A549 (cell line): ENCODE data around the gene PAXX. TPM values are rescaled to one million over a fixed set of nuclear protein-coding genes. Genes with fewer than 3 reads are reported as not detected.

Experiments
- ATAC-seq, 2 experiments: fragments of 200-7000 bp in 1 of 2; fragments of >200 bp in 1 of 2; cut with Nextera tagmentation in 1 of 2; cut with Tn5 transposase in 1 of 2; 3 replicates each; pipeline versions ENCODE4 v1.8.0 to v1.9.1; 2018 to 2020; ENCODE audit warnings: mild to moderate bottlenecking in 1 of 2, moderate library complexity in 1 of 2
- CTCF ChIA-PET: fragments of 300-600 bp; sonication (Branson Sonifier 250); formaldehyde crosslinking; extraction: SDS; loops from one replicate; lab custom pipeline; 2021; ENCODE audit warnings: antibody characterized with exemption, inconsistent platforms; lab: Yijun Ruan, JAX
- POLR2A ChIA-PET: fragments of 350-600 bp; formaldehyde crosslinking; extraction: SDS; loops from one replicate; lab custom pipeline; 2021; ENCODE audit warnings: antibody characterized with exemption, inconsistent platforms; lab: Yijun Ruan, JAX
- DNase-seq, 2 experiments: peaks; one replicate each; pipeline versions ENCODE4 v3.0.0 to v3.0.0-alpha.2; 2011 to 2016; ENCODE audit warnings: low read depth in 1 of 2, low spot score in 1 of 2
- FAIRE-seq: peaks from 2 replicates; lab custom pipeline; 2011; peaks lifted over from hg19 to GRCh38; lab: Jason Lieb, UNC
- H3K27ac ChIP-seq, 2 experiments: fragments of >200 bp; sonication (Bioruptor Twin); formaldehyde crosslinking; 3 replicates each; pipeline ENCODE4 v1.5.1; 2016 to 2017
- H3K4me1 ChIP-seq: fragments of >200 bp; sonication (Bioruptor Twin); formaldehyde crosslinking; 3 replicates; pipeline ENCODE4 v1.6.1; 2016
- H3K4me2 ChIP-seq: fragments of >200 bp; sonication (Bioruptor Twin); formaldehyde crosslinking; 3 replicates; pipeline ENCODE4 v1.6.1; 2016
- H3K4me3 ChIP-seq: fragments of >200 bp; sonication (Bioruptor Twin); formaldehyde crosslinking; 3 replicates; pipeline ENCODE4 v1.5.1; 2016
- H3K9me3 ChIP-seq: fragments of >200 bp; sonication (Bioruptor Twin); formaldehyde crosslinking; 3 replicates; pipeline ENCODE4 v1.6.1; 2016
- CBX2 ChIP-seq: fragments of 200-600 bp; sonication (generic); IDR thresholded peaks from 2 replicates; pipeline ENCODE4 v1.6.1; 2016; ENCODE audit warnings: low read depth, mild to moderate bottlenecking, borderline replicate concordance
- CBX8 ChIP-seq: fragments of 200-600 bp; sonication (generic); IDR thresholded peaks from 2 replicates; pipeline ENCODE4 v1.6.1; 2016
- CHD2 ChIP-seq: fragments of 150-350 bp; IDR thresholded peaks from 2 replicates; pipeline ENCODE4 v1.6.1; 2014; ENCODE audit warnings: low read length; ENCODE audit not compliant: partially characterized antibody
- CHD4 ChIP-seq: fragments of 200-600 bp; sonication (generic); IDR thresholded peaks from 2 replicates; pipeline ENCODE4 v1.6.1; 2016; ENCODE audit warnings: antibody characterized with exemption, mild to moderate bottlenecking, borderline replicate concordance
- ELK1 ChIP-seq: fragments of 150-350 bp; IDR thresholded peaks from 2 replicates; pipeline ENCODE4 v1.6.1; 2014; ENCODE audit warnings: low read depth, mild to moderate bottlenecking, low read length
- ESRRA ChIP-seq: fragments of 150-350 bp; IDR thresholded peaks from 2 replicates; pipeline ENCODE4 v1.6.1; 2014; ENCODE audit warnings: mild to moderate bottlenecking, low read length, borderline replicate concordance
- FOSB ChIP-seq: fragments of 250-450 bp; sonication (Bioruptor Pico); IDR thresholded peaks from 2 replicates; pipeline ENCODE4 v1.5.0; 2020; ENCODE audit warnings: mild to moderate bottlenecking, moderate library complexity
- HDAC2 ChIP-seq: fragments of 200-600 bp; sonication (generic); IDR thresholded peaks from 2 replicates; pipeline ENCODE4 v1.6.1; 2016
- HES2 ChIP-seq: fragments of >200 bp; sonication (Bioruptor Twin); formaldehyde crosslinking; IDR thresholded peaks from 2 replicates; pipeline ENCODE4 v1.6.1; 2016
- HEYL ChIP-seq: fragments of 250-450 bp; sonication (Bioruptor Pico); IDR thresholded peaks from 2 replicates; pipeline ENCODE4 v1.8.0; 2021; ENCODE audit warnings: mild to moderate bottlenecking, moderate library complexity
- HOXA7 ChIP-seq: fragments of 250-450 bp; sonication (Bioruptor Pico); IDR thresholded peaks from 2 replicates; pipeline ENCODE4 v1.5.0; 2020; ENCODE audit warnings: mild to moderate bottlenecking, moderate library complexity
- HOXB13 ChIP-seq: fragments of 250-450 bp; sonication (Bioruptor Pico); IDR thresholded peaks from 2 replicates; pipeline ENCODE4 v1.5.0; 2020; ENCODE audit warnings: low read depth, mild to moderate bottlenecking, moderate library complexity
- JUN ChIP-seq, 2 experiments: fragments of >200 bp; sonication (Bioruptor Twin); formaldehyde crosslinking; IDR thresholded peaks; 2 replicates in 1 of 2; 3 replicates in 1 of 2; pipeline ENCODE4 v1.6.1; 2016 to 2017
- KDM1A ChIP-seq: fragments of 200-600 bp; sonication (generic); IDR thresholded peaks from 2 replicates; pipeline ENCODE4 v1.6.1; 2016; ENCODE audit warnings: low read depth, mild to moderate bottlenecking
- MAZ ChIP-seq: fragments of 150-350 bp; IDR thresholded peaks from 2 replicates; pipeline ENCODE4 v1.6.1; 2014; ENCODE audit warnings: antibody characterized with exemption, low read depth, low read length, borderline replicate concordance
- NPAS2 ChIP-seq: fragments of 250-450 bp; sonication (Bioruptor Pico); IDR thresholded peaks from 2 replicates; pipeline ENCODE4 v1.8.0; 2022; ENCODE audit warnings: mild to moderate bottlenecking, moderate library complexity, borderline replicate concordance
- NR3C1 ChIP-seq: fragments of >200 bp; sonication (Bioruptor Twin); formaldehyde crosslinking; IDR thresholded peaks from 3 replicates; pipeline ENCODE4 v1.6.1; 2017
- PBX3 ChIP-seq: IDR thresholded peaks from 2 replicates; pipeline ENCODE4 v1.6.1; 2012
- POLR2A ChIP-seq: IDR thresholded peaks from 2 replicates; pipeline ENCODE4 v1.6.1; 2012; ENCODE audit warnings: mild to moderate bottlenecking, low read length
- POLR2AphosphoS2 ChIP-seq: conservative IDR thresholded peaks from 2 replicates; pipeline ENCODE4 v1.6.1; 2012; ENCODE audit warnings: low read length, improper control_type of control experiment, inconsistent platforms
- RARB ChIP-seq: fragments of 250-450 bp; sonication (Bioruptor Pico); IDR thresholded peaks from 2 replicates; pipeline ENCODE4 v1.8.0; 2021; ENCODE audit warnings: mild to moderate bottlenecking, moderate library complexity
- SMC3 ChIP-seq: fragments of >200 bp; sonication (Bioruptor Twin); formaldehyde crosslinking; IDR thresholded peaks from 3 replicates; pipeline ENCODE4 v1.6.1; 2018; ENCODE audit warnings: inconsistent platforms
- SREBF2 ChIP-seq: fragments of 450-650 bp; IDR thresholded peaks from 2 replicates; pipeline ENCODE4 v1.6.1; 2014; ENCODE audit warnings: mild to moderate bottlenecking, moderate library complexity
- ZC3H11A ChIP-seq: fragments of 450-650 bp; IDR thresholded peaks from 2 replicates; pipeline ENCODE4 v1.6.1; 2014; ENCODE audit warnings: antibody characterized with exemption, mild to moderate bottlenecking
- ZFP36 ChIP-seq: fragments of 450-650 bp; IDR thresholded peaks from 2 replicates; pipeline ENCODE4 v1.6.1; 2014; ENCODE audit warnings: borderline replicate concordance; ENCODE audit not compliant: partially characterized antibody
- ZNF302 ChIP-seq: fragments of 250-450 bp; sonication (Bioruptor Pico); IDR thresholded peaks from 2 replicates; pipeline ENCODE4 v1.9.0; 2021; ENCODE audit warnings: inconsistent platforms, mild to moderate bottlenecking, moderate library complexity
- WGBS: methylation state at CpG from one replicate; pipeline ENCODE4 v1.1.6; 2017; ENCODE audit errors: missing lambda C conversion rate; 5-methylcytosine and 5-hydroxymethylcytosine counted together
- polyA plus RNA-seq, 4 experiments: library from polyadenylated mRNA; depleted of rRNA in 3 of 4; stranded (reverse); fragments of >200 nt; fragmentation: RNase III in 1 of 4; extraction: RNeasy Plus Mini Kit Qiagen cat#74134 plus additional on column Dnase treatment in 1 of 4; gene quantifications; 2 replicates in 3 of 4; 3 replicates in 1 of 4; pipeline ENCODE4 v1.2.3, GENCODE V29; 2011 to 2017
- TF ChIP-seq, protein P1 (sequence below): fragments of >200 bp; sonication (Bioruptor Twin); formaldehyde crosslinking; IDR thresholded peaks from 3 replicates; pipeline ENCODE4 v1.5.1; 2016
- TF ChIP-seq, protein P2 (sequence below): fragments of 200-600 bp; sonication (generic); IDR thresholded peaks from 2 replicates; pipeline ENCODE4 v1.6.1; 2016; ENCODE audit warnings: antibody characterized with exemption, mild to moderate bottlenecking, moderate library complexity

The PAXX gene
- polyA plus RNA-seq, 2 of the 4 experiments (the other 2 are of a cell fraction) = 15.6 to 53.2 TPM

DNA sequence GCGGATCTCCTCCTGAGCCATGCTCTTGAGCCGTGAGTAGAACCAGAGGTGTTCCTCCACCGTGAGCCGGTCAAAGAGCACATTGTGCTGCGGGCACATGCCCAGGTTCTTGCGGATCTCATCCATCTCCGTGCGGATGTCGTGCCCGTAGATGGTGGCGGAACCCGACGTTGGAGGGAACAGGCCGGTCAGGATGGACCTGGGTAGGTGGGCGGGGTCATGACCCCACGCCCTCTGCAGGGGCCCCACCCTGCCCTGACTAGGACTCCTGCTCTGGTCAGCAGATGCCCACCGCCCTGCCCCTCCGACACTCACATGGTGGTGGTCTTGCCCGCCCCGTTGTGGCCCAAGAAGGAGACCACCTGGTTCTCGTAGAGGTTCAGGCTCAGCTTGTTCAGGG, 23.8 kb downstream of the PAXX start (continued):
- no peak for TF ChIP-seq MAZ
- TF ChIP-seq FOSB (CRISPR knock-in tag) = no peak

DNA sequence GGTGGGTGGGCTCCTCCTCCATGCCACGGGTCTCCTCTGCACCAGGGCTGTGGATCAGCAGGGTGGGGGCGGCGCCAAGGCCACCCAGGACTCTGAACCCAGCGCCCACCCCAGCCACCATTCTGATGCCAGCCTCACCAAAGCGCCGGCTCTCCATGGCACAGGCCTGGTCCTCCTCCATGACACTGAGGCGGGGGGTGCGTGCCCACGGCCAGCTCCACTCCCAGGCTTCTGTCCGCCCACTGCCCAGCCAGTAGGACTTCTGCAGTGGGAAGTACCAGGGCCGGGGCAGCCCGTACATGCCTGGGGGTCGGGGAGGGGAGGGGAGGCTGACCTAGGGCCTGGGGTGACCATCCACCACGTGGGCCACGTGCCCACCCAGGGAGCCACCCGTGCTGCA, 24.2 kb downstream of the PAXX start:
- no peak overlapping the region for H3K4me2 ChIP-seq
- H3K4me3 ChIP-seq = no peak overlapping the region
- CTCF ChIA-PET = interaction anchor here (0.8 to 7.6 kb wide), 6 partner anchors 13 to 51 kb away, joined by 3 to 62 read pairs (median 6); partner anchors contain the start of genes ABCA2, FUT7 and NPDC1
- H3K27ac ChIP-seq = no peak overlapping the region
- TF ChIP-seq FOSB (CRISPR knock-in tag) (no peak), RARB (CRISPR knock-in tag) (no peak), ESRRA (no peak), SMC3 (no peak), CHD4 (no peak), HOXB13 (CRISPR knock-in tag) (no peak), MAZ (no peak), CHD2 (no peak), NPAS2 (CRISPR knock-in tag) (no peak), HES2 (no peak), ZFP36 (no peak), SREBF2 (no peak), HDAC2 (no peak), HEYL (CRISPR knock-in tag) (no peak), ZNF302 (CRISPR knock-in tag) (no peak)
- TF ChIP-seq, protein P1, sequence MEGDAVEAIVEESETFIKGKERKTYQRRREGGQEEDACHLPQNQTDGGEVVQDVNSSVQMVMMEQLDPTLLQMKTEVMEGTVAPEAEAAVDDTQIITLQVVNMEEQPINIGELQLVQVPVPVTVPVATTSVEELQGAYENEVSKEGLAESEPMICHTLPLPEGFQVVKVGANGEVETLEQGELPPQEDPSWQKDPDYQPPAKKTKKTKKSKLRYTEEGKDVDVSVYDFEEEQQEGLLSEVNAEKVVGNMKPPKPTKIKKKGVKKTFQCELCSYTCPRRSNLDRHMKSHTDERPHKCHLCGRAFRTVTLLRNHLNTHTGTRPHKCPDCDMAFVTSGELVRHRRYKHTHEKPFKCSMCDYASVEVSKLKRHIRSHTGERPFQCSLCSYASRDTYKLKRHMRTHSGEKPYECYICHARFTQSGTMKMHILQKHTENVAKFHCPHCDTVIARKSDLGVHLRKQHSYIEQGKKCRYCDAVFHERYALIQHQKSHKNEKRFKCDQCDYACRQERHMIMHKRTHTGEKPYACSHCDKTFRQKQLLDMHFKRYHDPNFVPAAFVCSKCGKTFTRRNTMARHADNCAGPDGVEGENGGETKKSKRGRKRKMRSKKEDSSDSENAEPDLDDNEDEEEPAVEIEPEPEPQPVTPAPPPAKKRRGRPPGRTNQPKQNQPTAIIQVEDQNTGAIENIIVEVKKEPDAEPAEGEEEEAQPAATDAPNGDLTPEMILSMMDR = no peak
- TF ChIP-seq, protein P2, sequence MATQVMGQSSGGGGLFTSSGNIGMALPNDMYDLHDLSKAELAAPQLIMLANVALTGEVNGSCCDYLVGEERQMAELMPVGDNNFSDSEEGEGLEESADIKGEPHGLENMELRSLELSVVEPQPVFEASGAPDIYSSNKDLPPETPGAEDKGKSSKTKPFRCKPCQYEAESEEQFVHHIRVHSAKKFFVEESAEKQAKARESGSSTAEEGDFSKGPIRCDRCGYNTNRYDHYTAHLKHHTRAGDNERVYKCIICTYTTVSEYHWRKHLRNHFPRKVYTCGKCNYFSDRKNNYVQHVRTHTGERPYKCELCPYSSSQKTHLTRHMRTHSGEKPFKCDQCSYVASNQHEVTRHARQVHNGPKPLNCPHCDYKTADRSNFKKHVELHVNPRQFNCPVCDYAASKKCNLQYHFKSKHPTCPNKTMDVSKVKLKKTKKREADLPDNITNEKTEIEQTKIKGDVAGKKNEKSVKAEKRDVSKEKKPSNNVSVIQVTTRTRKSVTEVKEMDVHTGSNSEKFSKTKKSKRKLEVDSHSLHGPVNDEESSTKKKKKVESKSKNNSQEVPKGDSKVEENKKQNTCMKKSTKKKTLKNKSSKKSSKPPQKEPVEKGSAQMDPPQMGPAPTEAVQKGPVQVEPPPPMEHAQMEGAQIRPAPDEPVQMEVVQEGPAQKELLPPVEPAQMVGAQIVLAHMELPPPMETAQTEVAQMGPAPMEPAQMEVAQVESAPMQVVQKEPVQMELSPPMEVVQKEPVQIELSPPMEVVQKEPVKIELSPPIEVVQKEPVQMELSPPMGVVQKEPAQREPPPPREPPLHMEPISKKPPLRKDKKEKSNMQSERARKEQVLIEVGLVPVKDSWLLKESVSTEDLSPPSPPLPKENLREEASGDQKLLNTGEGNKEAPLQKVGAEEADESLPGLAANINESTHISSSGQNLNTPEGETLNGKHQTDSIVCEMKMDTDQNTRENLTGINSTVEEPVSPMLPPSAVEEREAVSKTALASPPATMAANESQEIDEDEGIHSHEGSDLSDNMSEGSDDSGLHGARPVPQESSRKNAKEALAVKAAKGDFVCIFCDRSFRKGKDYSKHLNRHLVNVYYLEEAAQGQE = no peak
- no peak for ATAC-seq
- no peaks in the 10 kb centered on the region for H3K4me1 ChIP-seq
- POLR2A ChIA-PET = no interaction called here
- no peaks in the 10 kb centered on the region for H3K9me3 ChIP-seq
- FAIRE-seq = no peak
- no peak for DNase-seq
- WGBS = 86% methylated on average over 1 of the region's 16 CpGs

DNA sequence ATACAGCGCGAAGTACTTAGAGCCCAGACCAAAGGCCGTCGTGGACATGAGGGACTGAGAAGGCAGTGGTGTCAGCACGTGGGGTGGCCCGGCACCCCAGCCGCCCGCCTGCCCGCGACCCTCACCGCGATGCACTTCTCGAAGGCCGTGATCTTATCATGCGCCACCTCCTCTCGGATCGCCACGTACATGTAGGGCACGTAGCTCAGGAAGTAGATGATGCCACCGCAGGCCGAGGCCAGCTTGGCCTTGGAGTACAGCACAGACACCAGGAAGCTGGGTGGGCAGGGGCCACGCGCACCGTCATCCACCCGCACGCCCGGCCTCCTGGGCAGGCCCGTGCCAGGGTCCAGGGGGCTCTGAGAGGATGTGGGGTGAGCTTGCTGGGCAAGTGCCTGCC, 24.8 kb downstream of the PAXX start:
- no peak for FAIRE-seq
- ChIA-PET POLR2A (no interaction called here), CTCF (interaction anchor here (0.8 to 7.6 kb wide), 5 partner anchors 13 to 51 kb away, joined by 3 to 62 read pairs (median 6); partner anchors contain the start of genes ABCA2, FUT7 and NPDC1)
- DNase-seq = no peak
- Histone ChIP-seq H3K4me3 (no peak overlapping the region), H3K4me2 (no peak overlapping the region), H3K27ac (no peak overlapping the region), H3K4me1 (no peaks in the 10 kb centered on the region), H3K9me3 (no peaks in the 10 kb centered on the region)
- ATAC-seq = no peak
- 93% methylated on average over 21 of the region's 28 CpGs for WGBS
- no peak for TF ChIP-seq CBX2
- no peak for TF ChIP-seq POLR2A
- no peak for TF ChIP-seq CBX8
- no peak for TF ChIP-seq HDAC2
- TF ChIP-seq KDM1A = no peak
- TF ChIP-seq NPAS2 (CRISPR knock-in tag) = no peak
- TF ChIP-seq ELK1 = no peak
- no peak for TF ChIP-seq JUN (IDR thresholded peaks at IDR 0.05)
- no peak for TF ChIP-seq ZFP36
- no peak for TF ChIP-seq HOXA7 (CRISPR knock-in tag)
- no peak for TF ChIP-seq NR3C1
- no peak for TF ChIP-seq CHD2
- TF ChIP-seq ZC3H11A = no peak
- no peak for TF ChIP-seq HEYL (CRISPR knock-in tag)
- no peak for TF ChIP-seq PBX3
- no peak for TF ChIP-seq POLR2AphosphoS2
- no peak for TF ChIP-seq SMC3
